OCI-LY1 (cell line): ENCODE results near the gene C13orf46.

Experiments used
- CTCF ChIP-seq: fragments of 200-600 bp; sonication (generic), shearing (Covaris generic); IDR thresholded peaks from 2 replicates; pipeline ENCODE4 v1.5.1; 2017; ENCODE audit warnings: mild to moderate bottlenecking, antibody characterized with exemption, low read length, moderate library complexity, mixed read lengths
- EZH2 ChIP-seq: fragments of 200-600 bp; sonication (generic), shearing (Covaris generic); IDR thresholded peaks from 2 replicates; pipeline ENCODE4 v1.8.0; 2017; ENCODE audit warnings: borderline replicate concordance, mixed run types, mild to moderate bottlenecking, antibody characterized with exemption, low read length, moderate library complexity, mixed read lengths

GRCh38 chr13:113937527-113938180 is 36.2 kb downstream of the C13orf46 start:
- TF ChIP-seq CTCF: no peak
- no peak for TF ChIP-seq EZH2
